ENCODE measurements around the gene TBC1D17.

GRCh38 chr19:49855277-49855675 lies 22.2 kb upstream of the TBC1D17 start:
- TF ChIP-seq CTCF (IDR thresholded peaks at IDR 0.05; ENCODE audit: low read length) (no peak), EZH2 (optimal IDR thresholded peaks at IDR 0.05; ENCODE audit: low read depth, low read length) (no peak), EZH2phosphoT487 (IDR thresholded peaks at IDR 0.05; ENCODE audit: low read length) (no peak)

All from MM.1S (cell line).